NT2/D1 (cell line): Measurements from ENCODE around the gene SPATA2L.

Experiments used
- SUZ12 ChIP-seq: IDR thresholded peaks from 2 replicates; pipeline ENCODE4 v1.6.1; 2011; ENCODE audit not compliant: insufficient read length, insufficient read depth; ENCODE audit errors: extremely low read depth
- YY1 ChIP-seq: IDR thresholded peaks from 2 replicates; pipeline ENCODE4 v1.6.1; 2011; ENCODE audit not compliant: insufficient read length, insufficient read depth
- ZNF274 ChIP-seq: IDR thresholded peaks from 2 replicates; pipeline ENCODE4 v1.6.1; 2011; ENCODE audit warnings: mild to moderate bottlenecking, low read depth, low read length

DNA sequence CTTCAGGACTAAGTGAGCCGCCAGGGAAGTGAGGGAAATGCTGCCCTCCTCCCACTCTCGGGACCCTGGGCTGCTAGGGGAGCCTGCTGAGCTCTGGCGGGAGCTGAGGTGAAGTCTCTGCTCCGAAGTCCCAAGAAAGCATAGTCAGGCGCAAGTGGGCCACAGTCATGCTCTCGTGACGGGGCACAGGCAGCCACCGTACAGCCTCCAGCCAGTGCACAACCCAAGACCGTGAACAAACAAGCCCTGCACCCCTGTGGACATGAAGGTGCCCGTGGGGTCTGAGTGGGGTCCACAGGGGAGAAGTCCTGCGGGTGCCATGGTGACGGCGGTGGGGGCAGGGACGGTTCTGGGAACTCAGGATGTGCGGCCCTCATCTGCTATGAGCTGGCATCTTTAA, 44.5 kb upstream of the SPATA2L start:
- no peak for TF ChIP-seq YY1
- TF ChIP-seq ZNF274: no peak
- TF ChIP-seq SUZ12: no peak
